OCI-LY7 (cell line): ENCODE data around the gene PHACTR1. TPM values are rescaled to one million over a fixed set of nuclear protein-coding genes. Genes with fewer than 3 reads are reported as not detected.

ENCODE experiments used
- BruUV-seq: library from RNA; stranded (reverse); fragments of 400-500 nt; replicated peaks from 2 replicates; lab custom pipeline; 2021; lab: Mats Ljungman, UMichigan
- CTCF ChIA-PET: fragments of 300-600 bp; sonication (Branson Sonifier 250); formaldehyde crosslinking; loops from one replicate; lab custom pipeline; 2022; ENCODE audit warnings: antibody characterized with exemption; ENCODE audit not compliant: unreplicated experiment; lab: Charles Lee
- POLR2A ChIA-PET: fragments of 300-600 bp; sonication (Branson Sonifier 250); formaldehyde crosslinking; loops from one replicate; lab custom pipeline; 2022; ENCODE audit warnings: antibody characterized with exemption; lab: Charles Lee
- DNase-seq: peaks from one replicate; pipeline ENCODE4 v3.0.0-alpha.2; 2015; ENCODE audit warnings: low spot score
- H2AFZ ChIP-seq: fragments of 200-600 bp; sonication (generic), shearing (Covaris generic); 2 replicates; pipeline ENCODE4 v1.6.1; 2014; ENCODE audit warnings: mild to moderate bottlenecking, antibody characterized with exemption, low read length, moderate library complexity
- H3K27ac ChIP-seq: fragments of 200-600 bp; sonication (generic); 2 replicates; pipeline ENCODE4 v1.5.1; 2014; ENCODE audit warnings: mixed run types, low read depth, mild to moderate bottlenecking, moderate library complexity, low read length, inconsistent platforms; ENCODE audit not compliant: poor library complexity, severe bottlenecking
- H3K36me3 ChIP-seq: fragments of 200-600 bp; sonication (generic); 2 replicates; pipeline ENCODE4 v1.6.1; 2014; ENCODE audit warnings: mild to moderate bottlenecking, antibody characterized with exemption, low read length, moderate library complexity, mixed read lengths; ENCODE audit not compliant: insufficient read depth
- H3K4me1 ChIP-seq: fragments of 200-600 bp; sonication (generic); 2 replicates; pipeline ENCODE4 v1.5.1; 2014; ENCODE audit warnings: mild to moderate bottlenecking, low read length; ENCODE audit not compliant: insufficient read depth, poor library complexity, severe bottlenecking
- H3K4me2 ChIP-seq: fragments of 200-600 bp; sonication (generic); 2 replicates; pipeline ENCODE4 v1.6.1; 2014; ENCODE audit warnings: mild to moderate bottlenecking, low read length
- H3K4me3 ChIP-seq: fragments of 200-600 bp; sonication (generic); 2 replicates; pipeline ENCODE4 v1.5.1; 2014; ENCODE audit warnings: mild to moderate bottlenecking, low read depth, low read length; ENCODE audit not compliant: poor library complexity, severe bottlenecking
- H3K79me2 ChIP-seq: fragments of 200-600 bp; sonication (generic); 2 replicates; pipeline ENCODE4 v1.6.1; 2016; ENCODE audit warnings: low read depth, mild to moderate bottlenecking, low read length, moderate library complexity, mixed read lengths; ENCODE audit not compliant: insufficient read depth
- H3K9me2 ChIP-seq: fragments of 200-600 bp; sonication (generic); 2 replicates; pipeline ENCODE4 v1.6.1; 2016; ENCODE audit warnings: mild to moderate bottlenecking, low read length, mixed read lengths; ENCODE audit not compliant: insufficient read depth
- H3K9me3 ChIP-seq: fragments of 200-600 bp; sonication (generic); 2 replicates; pipeline ENCODE4 v1.6.1; 2014; ENCODE audit warnings: mild to moderate bottlenecking, mixed run types, low read length, mixed read lengths
- H4K20me1 ChIP-seq: fragments of 200-600 bp; sonication (generic); 2 replicates; pipeline ENCODE4 v1.6.1; 2014; ENCODE audit warnings: mild to moderate bottlenecking, antibody characterized with exemption, low read length, moderate library complexity, mixed read lengths; ENCODE audit not compliant: insufficient read depth
- EZH2phosphoT487 ChIP-seq: fragments of 200-600 bp; sonication (generic); IDR thresholded peaks from 2 replicates; pipeline ENCODE4 v1.6.1; 2018; ENCODE audit warnings: low read depth, borderline replicate concordance, mild to moderate bottlenecking, mixed run types, antibody characterized with exemption, low read length, moderate library complexity, mixed read lengths
- intact Hi-C: fragments of 100-400 bp; cut with micrococcal nuclease; formaldehyde crosslinking; loops from one replicate; pipeline ENCODE4 v1.10.0; 2022; ENCODE audit not compliant: unreplicated experiment
- total RNA-seq, 2 experiments: library from RNA; depleted of rRNA in 1 of 2; stranded (reverse); fragments of >200 nt in 1 of 2; shearing (Covaris generic) in 1 of 2; gene quantifications; 2 replicates each; pipeline ENCODE4 v1.2.3, GENCODE V29; 2014 to 2022
- TF ChIP-seq, protein P1 (sequence below): fragments of 200-600 bp; sonication (generic); conservative IDR thresholded peaks from 2 replicates; pipeline ENCODE4 v1.5.1; 2014; ENCODE audit warnings: mild to moderate bottlenecking, antibody characterized with exemption, low read length, moderate library complexity, mixed read lengths

PHACTR1 gene
- total RNA-seq, 2 experiments from 2014 or later: 25.1 to 46.6 TPM

GRCh38 chr6:13044390-13044789 lies 327.8 kb downstream of the PHACTR1 start:
- no TSS peak for BruUV-seq
- Histone ChIP-seq H4K20me1 (no peaks in the 10 kb centered on the region), H3K4me1 (no peaks in the 10 kb centered on the region), H3K36me3 (no peaks in the 10 kb centered on the region), H3K27ac (no peak overlapping the region), H3K4me2 (no peak overlapping the region), H3K9me3 (no peaks in the 10 kb centered on the region), H2AFZ (no peak overlapping the region), H3K9me2 (no peaks in the 10 kb centered on the region), H3K4me3 (no peak overlapping the region), H3K79me2 (no peaks in the 10 kb centered on the region)
- intact Hi-C loops: no loop called here
- CTCF ChIA-PET: no interaction called here
- POLR2A ChIA-PET: interaction anchor here (0.6 to 1.1 kb wide), 3 partner anchors 17 to 1175 kb away, joined by 3 read pairs; no protein-coding TSS in a partner anchor
- DNase-seq: peak; percentile 5
- TF ChIP-seq, protein P1, sequence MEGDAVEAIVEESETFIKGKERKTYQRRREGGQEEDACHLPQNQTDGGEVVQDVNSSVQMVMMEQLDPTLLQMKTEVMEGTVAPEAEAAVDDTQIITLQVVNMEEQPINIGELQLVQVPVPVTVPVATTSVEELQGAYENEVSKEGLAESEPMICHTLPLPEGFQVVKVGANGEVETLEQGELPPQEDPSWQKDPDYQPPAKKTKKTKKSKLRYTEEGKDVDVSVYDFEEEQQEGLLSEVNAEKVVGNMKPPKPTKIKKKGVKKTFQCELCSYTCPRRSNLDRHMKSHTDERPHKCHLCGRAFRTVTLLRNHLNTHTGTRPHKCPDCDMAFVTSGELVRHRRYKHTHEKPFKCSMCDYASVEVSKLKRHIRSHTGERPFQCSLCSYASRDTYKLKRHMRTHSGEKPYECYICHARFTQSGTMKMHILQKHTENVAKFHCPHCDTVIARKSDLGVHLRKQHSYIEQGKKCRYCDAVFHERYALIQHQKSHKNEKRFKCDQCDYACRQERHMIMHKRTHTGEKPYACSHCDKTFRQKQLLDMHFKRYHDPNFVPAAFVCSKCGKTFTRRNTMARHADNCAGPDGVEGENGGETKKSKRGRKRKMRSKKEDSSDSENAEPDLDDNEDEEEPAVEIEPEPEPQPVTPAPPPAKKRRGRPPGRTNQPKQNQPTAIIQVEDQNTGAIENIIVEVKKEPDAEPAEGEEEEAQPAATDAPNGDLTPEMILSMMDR: no peak
- TF ChIP-seq EZH2phosphoT487: no peak

DNA sequence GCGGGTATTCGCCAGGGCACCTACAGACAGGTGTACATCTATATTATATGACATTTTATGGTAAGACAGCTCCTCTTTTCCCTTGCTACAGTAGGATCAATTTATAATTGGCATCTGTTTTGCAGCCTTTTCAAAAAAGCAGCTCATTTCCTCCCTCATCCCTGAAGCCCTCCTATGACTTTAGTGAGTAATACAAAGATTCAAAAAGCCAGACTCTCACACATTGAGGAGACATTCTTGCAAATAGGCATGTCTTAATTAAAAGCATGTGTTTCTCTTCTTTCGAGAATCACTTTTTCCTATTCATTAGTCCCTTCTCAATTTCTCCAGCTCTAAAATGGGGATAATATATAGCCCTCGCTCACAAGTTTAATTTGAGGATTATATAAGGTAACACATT lies 328.3 kb downstream of the PHACTR1 start:
- no peaks in the 10 kb centered on the region for H3K4me1 ChIP-seq
- H3K9me2 ChIP-seq: no peaks in the 10 kb centered on the region
- H3K27ac ChIP-seq: no peak overlapping the region
- ChIA-PET POLR2A (interaction anchor here (0.5 to 1.1 kb wide), 3 partner anchors 94 to 1176 kb away, joined by 3 read pairs; no protein-coding TSS in a partner anchor), CTCF (no interaction called here)
- H3K9me3 ChIP-seq: no peaks in the 10 kb centered on the region
- intact Hi-C loops: no loop called here
- DNase-seq: no peak
- no peak overlapping the region for H2AFZ ChIP-seq
- no peaks in the 10 kb centered on the region for H3K36me3 ChIP-seq
- TF ChIP-seq, protein P1: no peak
- no peak for TF ChIP-seq EZH2phosphoT487
- H3K79me2 ChIP-seq: no peaks in the 10 kb centered on the region
- no peak overlapping the region for H3K4me2 ChIP-seq
- H4K20me1 ChIP-seq: no peaks in the 10 kb centered on the region
- H3K4me3 ChIP-seq: no peak overlapping the region
- no TSS peak for BruUV-seq

GRCh38 chr6:13045676-13046075 lies 329.1 kb downstream of the PHACTR1 start:
- Histone ChIP-seq H3K9me3 (no peaks in the 10 kb centered on the region), H4K20me1 (no peaks in the 10 kb centered on the region), H3K36me3 (no peaks in the 10 kb centered on the region), H3K27ac (no peak overlapping the region), H3K4me2 (no peak overlapping the region), H3K79me2 (no peaks in the 10 kb centered on the region), H2AFZ (no peak overlapping the region), H3K4me1 (no peaks in the 10 kb centered on the region), H3K9me2 (no peaks in the 10 kb centered on the region), H3K4me3 (no peak overlapping the region)
- ChIA-PET CTCF (no interaction called here), POLR2A (no interaction called here)
- TF ChIP-seq, protein P1: no peak
- TF ChIP-seq EZH2phosphoT487: no peak
- no TSS peak for BruUV-seq
- DNase-seq: no peak
- intact Hi-C loops: no loop called here
